Right lobe of liver (tissue), 4 donors: ENCODE data around the gene CDH8.

Experiments used
- CTCF ChIP-seq, 4 donors: fragments of 200-600 bp in 3 of 4; fragments of 450-650 bp in 1 of 4; IDR thresholded peaks; one replicate each; pipeline versions ENCODE4 v1.5.1 to v1.8.0; 2016 to 2022; ENCODE audit warnings: antibody characterized with exemption in 4 of 4, mild to moderate bottlenecking in 2 of 4
- POLR2A ChIP-seq: fragments of 450-650 bp; IDR thresholded peaks from one replicate; pipeline ENCODE4 v1.6.1; 2017; ENCODE audit warnings: antibody characterized with exemption, mild to moderate bottlenecking
- donor health status: DM: no; HTN: no; CAD: no.
- donor health status: DM: no; HTN: no; CAD: no.
- donor health status: DM: no; HTN: yes; CAD: no.

GRCh38 chr16:61681124-61681523 lies 355.1 kb downstream of the CDH8 start:
- no peak for TF ChIP-seq CTCF (IDR thresholded peaks at IDR 0.05)
- TF ChIP-seq POLR2A, result no peak
